Measurements from ENCODE around the gene NMRK1. TPM values are rescaled to one million over a fixed set of nuclear protein-coding genes. Genes with fewer than 3 reads are reported as not detected.

NMRK1 gene
- total RNA-seq, 2 experiments from 2014 or later: 74.2 to 76.7 TPM

GRCh38 chr9:75092766-75093165, 4.8 kb upstream of the NMRK1 start:
- ChIA-PET CTCF (interaction anchor here (0.5 to 2.2 kb wide), 6 partner anchors 11 to 268 kb away, joined by 3 to 17 read pairs (median 6); no protein-coding TSS in a partner anchor), POLR2A (interaction anchor here (1.0 to 11.2 kb wide), 8 partner anchors 8 to 65 kb away, joined by 3 to 281 read pairs (median 9); partner anchors contain the start of gene CARNMT1)
- H3K4me3 Mint-ChIP-seq: peak overlapping the region; percentile 38
- H3K4me1 Mint-ChIP-seq: peaks cover 70% of the 10 kb centered on the region
- peak overlapping the region; percentile 57 for H3K27ac Mint-ChIP-seq
- no peaks in the 10 kb centered on the region for H3K9me3 Mint-ChIP-seq
- no peak for DNase-seq
- H3K36me3 Mint-ChIP-seq (ENCODE audit: low read depth): peaks cover 70% of the 10 kb centered on the region
- no peaks in the 10 kb centered on the region for H3K27me3 Mint-ChIP-seq

DNA sequence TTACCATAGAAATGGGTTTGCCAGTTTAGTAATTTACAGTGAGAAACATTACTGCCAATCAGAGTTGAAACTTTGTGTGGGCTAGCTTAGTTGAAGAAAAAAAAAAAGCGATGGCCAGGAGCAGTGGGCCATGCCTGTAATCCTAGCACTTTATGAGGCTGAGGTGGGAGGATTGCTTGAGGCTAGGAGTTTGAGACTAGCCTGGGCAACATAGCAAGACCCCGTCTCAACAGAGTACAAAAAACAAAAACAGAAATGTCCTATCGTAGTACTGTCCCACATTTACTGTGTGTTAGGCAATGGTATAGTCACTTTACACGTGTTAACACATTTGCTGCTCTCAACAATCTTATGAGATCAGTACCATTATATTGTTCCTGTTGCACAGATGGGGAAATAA, 2.6 kb upstream of the NMRK1 start:
- DNase-seq: no peak
- ChIA-PET POLR2A (interaction anchor here (1.2 to 11.2 kb wide), 7 partner anchors 13 to 139 kb away, joined by 3 to 281 read pairs (median 10); partner anchors contain the start of genes C9orf40 and CARNMT1), CTCF (interaction anchor here (0.7 to 2.2 kb wide), 4 partner anchors 13 to 139 kb away, joined by 3 to 17 read pairs (median 6); partner anchors contain the start of gene CARNMT1)
- Mint-ChIP-seq H3K4me3 (peak overlapping the region; percentile 100), H3K27me3 (no peaks in the 10 kb centered on the region), H3K4me1 (peaks cover 63% of the 10 kb centered on the region), H3K27ac (peak overlapping the region; percentile 71), H3K9me3 (no peaks in the 10 kb centered on the region), H3K36me3 (ENCODE audit: low read depth) (peaks cover 63% of the 10 kb centered on the region)

- no peak for DNase-seq
- peak overlapping the region; percentile 100 for H3K4me3 Mint-ChIP-seq
- H3K36me3 Mint-ChIP-seq (ENCODE audit: low read depth): peaks cover 64% of the 10 kb centered on the region
- peak overlapping the region; percentile 96 for H3K27ac Mint-ChIP-seq
- no peaks in the 10 kb centered on the region for H3K27me3 Mint-ChIP-seq
- ChIA-PET CTCF (interaction anchor here (1.0 to 1.4 kb wide), 3 partner anchors 61 to 138 kb away, joined by 3 to 5 read pairs (median 3); no protein-coding TSS in a partner anchor), POLR2A (interaction anchor here (1.0 to 11.2 kb wide), 10 partner anchors 14 to 138 kb away, joined by 3 to 281 read pairs (median 8); partner anchors contain the start of genes C9orf40 and CARNMT1)
- no peaks in the 10 kb centered on the region for H3K9me3 Mint-ChIP-seq
- H3K4me1 Mint-ChIP-seq: peaks cover 63% of the 10 kb centered on the region
These were observed 1.4 kb upstream of the NMRK1 start for GRCh38 chr9:75089373-75089766.

- Mint-ChIP-seq H3K36me3 (ENCODE audit: low read depth) (peaks cover 59% of the 10 kb centered on the region), H3K9me3 (no peaks in the 10 kb centered on the region), H3K27me3 (no peaks in the 10 kb centered on the region), H3K27ac (peak overlapping the region; percentile 96), H3K4me1 (peaks cover 63% of the 10 kb centered on the region), H3K4me3 (peak overlapping the region; percentile 100)
- POLR2A ChIA-PET: interaction anchor here (0.8 to 11.2 kb wide), 26 partner anchors 9 to 1306 kb away, joined by 3 to 281 read pairs (median 6); partner anchors contain the start of genes C9orf40, CARNMT1 and RFK
- CTCF ChIA-PET: interaction anchor here (0.6 to 4.6 kb wide), 10 partner anchors 11 to 1956 kb away, joined by 3 to 40 read pairs (median 4); partner anchors contain the start of genes C9orf40 and CARNMT1
- DNase-seq: peak; percentile 33
These were observed 854 bp upstream of the NMRK1 start for GRCh38 chr9:75088646-75089372.

GRCh38 chr9:75087289-75087823, 599 bp downstream of the NMRK1 start:
- Mint-ChIP-seq H3K9me3 (no peaks in the 10 kb centered on the region), H3K4me3 (peak overlapping the region; percentile 95), H3K27me3 (no peaks in the 10 kb centered on the region), H3K36me3 (ENCODE audit: low read depth) (peaks cover 61% of the 10 kb centered on the region), H3K4me1 (peaks cover 63% of the 10 kb centered on the region), H3K27ac (peak overlapping the region; percentile 97)
- ChIA-PET CTCF (interaction anchor here (0.6 to 4.6 kb wide), 14 partner anchors 40 to 431 kb away, joined by 3 to 40 read pairs (median 3); partner anchors contain the start of genes C9orf40 and CARNMT1), POLR2A (interaction anchor here (0.6 to 11.2 kb wide), 29 partner anchors 10 to 1307 kb away, joined by 3 to 281 read pairs (median 5); partner anchors contain the start of genes C9orf40, CARNMT1, PCSK5 and RFK)
- DNase-seq: peak; percentile 69

DNA sequence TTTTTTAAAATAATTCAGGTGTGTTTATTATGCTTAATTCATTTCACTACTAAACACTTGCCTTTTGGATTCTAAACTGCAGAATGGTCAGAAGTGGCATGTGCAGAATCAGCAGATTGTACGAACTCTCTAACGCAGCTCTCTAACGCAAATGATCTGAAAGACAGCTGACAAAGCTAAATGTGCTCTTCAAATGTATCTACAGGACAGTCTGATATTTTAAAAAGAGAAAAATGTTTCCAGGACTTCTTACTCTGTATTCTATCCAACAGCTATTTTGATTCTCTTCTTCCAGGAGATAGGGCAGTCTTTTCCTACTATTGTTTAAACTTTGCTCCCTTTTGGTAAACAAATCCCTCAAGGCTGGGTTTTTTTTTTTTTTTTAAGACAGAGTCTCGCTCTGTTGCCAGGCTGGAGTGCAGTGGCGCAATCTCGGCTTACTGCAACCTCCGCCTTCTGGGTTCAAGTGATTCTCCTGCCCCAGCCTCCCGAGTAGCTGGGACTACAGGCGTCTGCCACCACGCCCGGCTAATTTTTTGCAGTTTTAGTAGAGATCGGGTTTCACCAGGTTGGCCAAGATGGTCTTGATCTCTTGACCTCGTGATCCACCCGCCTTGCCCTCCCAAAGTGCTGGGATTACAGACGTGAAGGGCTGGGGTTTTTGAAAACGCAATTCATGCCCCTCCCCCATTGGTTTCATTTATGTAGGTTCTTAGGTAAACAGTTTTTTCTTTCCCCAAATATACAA, 1.2 kb downstream of the NMRK1 start:
- DNase-seq: peak; percentile 44
- peak overlapping the region; percentile 97 for H3K27ac Mint-ChIP-seq
- CTCF ChIA-PET: interaction anchor here (0.6 to 4.6 kb wide), 12 partner anchors 11 to 431 kb away, joined by 3 to 40 read pairs (median 4); partner anchors contain the start of genes C9orf40 and CARNMT1
- peaks cover 62% of the 10 kb centered on the region for H3K36me3 Mint-ChIP-seq (ENCODE audit: low read depth)
- POLR2A ChIA-PET: interaction anchor here (0.7 to 11.2 kb wide), 24 partner anchors 8 to 372 kb away, joined by 3 to 281 read pairs (median 4); partner anchors contain the start of genes C9orf40 and CARNMT1
- H3K4me3 Mint-ChIP-seq: peak overlapping the region; percentile 95
- H3K27me3 Mint-ChIP-seq: no peaks in the 10 kb centered on the region
- H3K9me3 Mint-ChIP-seq: no peaks in the 10 kb centered on the region
- peaks cover 62% of the 10 kb centered on the region for H3K4me1 Mint-ChIP-seq

DNA sequence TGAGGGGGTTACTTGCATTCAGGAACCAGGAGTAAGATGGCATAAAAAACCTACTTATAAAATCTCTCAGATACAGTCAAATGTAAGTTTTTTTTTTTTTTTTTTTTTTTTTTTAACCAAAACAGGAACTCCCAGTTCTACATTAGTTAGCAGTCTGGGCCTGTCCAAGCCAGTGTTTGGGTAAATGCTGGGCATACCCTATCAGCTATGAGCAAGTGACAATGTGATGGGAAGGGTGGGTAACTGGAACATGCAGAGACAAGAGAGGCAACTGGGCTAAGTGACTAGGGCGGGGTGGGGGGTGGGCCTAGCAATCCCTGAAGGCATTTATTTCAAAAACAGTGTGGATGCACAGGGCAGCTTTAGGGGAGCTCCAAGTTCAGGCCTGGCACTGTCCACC, 2.3 kb downstream of the NMRK1 start:
- POLR2A ChIA-PET: interaction anchor here (0.6 to 11.2 kb wide), 15 partner anchors 9 to 312 kb away, joined by 3 to 281 read pairs (median 4); partner anchors contain the start of genes C9orf40 and CARNMT1
- H3K27ac Mint-ChIP-seq: peak overlapping the region; percentile 97
- no peaks in the 10 kb centered on the region for H3K27me3 Mint-ChIP-seq
- H3K4me3 Mint-ChIP-seq: peak overlapping the region; percentile 95
- no peak for DNase-seq
- no peaks in the 10 kb centered on the region for H3K9me3 Mint-ChIP-seq
- peaks cover 54% of the 10 kb centered on the region for H3K4me1 Mint-ChIP-seq
- CTCF ChIA-PET: interaction anchor here (0.6 to 4.6 kb wide), 9 partner anchors 10 to 312 kb away, joined by 3 to 40 read pairs (median 5); partner anchors contain the start of genes C9orf40 and CARNMT1
- H3K36me3 Mint-ChIP-seq (ENCODE audit: low read depth): peaks cover 63% of the 10 kb centered on the region

DNA sequence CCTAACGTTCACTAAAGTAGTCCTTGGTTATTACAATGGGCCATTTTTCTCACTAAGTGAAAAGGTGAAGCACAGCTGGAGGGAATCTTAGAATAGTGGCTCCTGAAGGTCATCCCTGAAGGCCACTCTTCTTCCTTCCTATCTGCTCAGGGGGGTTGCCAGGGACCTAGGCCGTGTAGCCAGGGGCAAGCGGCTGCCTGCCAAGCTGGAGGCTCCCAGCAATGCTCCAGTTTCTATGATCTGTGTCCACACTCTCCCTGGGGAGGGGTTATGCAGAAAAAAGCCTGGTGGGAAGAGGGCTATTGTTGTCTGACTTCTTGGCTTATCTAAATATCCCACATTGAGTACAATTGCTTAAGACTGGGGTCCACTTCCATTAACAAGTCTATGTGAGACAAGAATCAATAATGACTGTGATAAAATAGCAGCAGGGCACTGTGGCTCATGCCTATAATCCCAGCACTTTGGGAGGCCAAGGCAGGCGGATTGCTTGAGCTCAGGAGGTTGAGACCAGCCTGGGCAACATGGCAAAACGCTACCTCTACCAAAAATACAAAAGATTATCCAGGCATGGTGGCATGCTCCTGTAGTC, 3.8 kb downstream of the NMRK1 start:
- Mint-ChIP-seq H3K36me3 (ENCODE audit: low read depth) (peaks cover 62% of the 10 kb centered on the region), H3K4me1 (peaks cover 50% of the 10 kb centered on the region), H3K4me3 (no peak overlapping the region), H3K27ac (no peak overlapping the region), H3K27me3 (no peaks in the 10 kb centered on the region), H3K9me3 (no peaks in the 10 kb centered on the region)
- no peak for DNase-seq
- POLR2A ChIA-PET: interaction anchor here (1.1 kb wide), 2 partner anchors 8 to 312 kb away, joined by 3 read pairs; no protein-coding TSS in a partner anchor
- CTCF ChIA-PET: interaction anchor here (2.2 to 2.7 kb wide), 2 partner anchors 56 to 310 kb away, joined by 7 to 14 read pairs; partner anchors contain the start of gene CARNMT1

- POLR2A ChIA-PET: interaction anchor here (1.1 to 1.5 kb wide), 3 partner anchors 9 to 311 kb away, joined by 3 to 4 read pairs (median 3); no protein-coding TSS in a partner anchor
- no peak overlapping the region for H3K4me3 Mint-ChIP-seq
- H3K27ac Mint-ChIP-seq: peak overlapping the region; percentile 43
These were observed 4.6 kb downstream of the NMRK1 start for GRCh38 chr9:75083188-75083970.

DNA sequence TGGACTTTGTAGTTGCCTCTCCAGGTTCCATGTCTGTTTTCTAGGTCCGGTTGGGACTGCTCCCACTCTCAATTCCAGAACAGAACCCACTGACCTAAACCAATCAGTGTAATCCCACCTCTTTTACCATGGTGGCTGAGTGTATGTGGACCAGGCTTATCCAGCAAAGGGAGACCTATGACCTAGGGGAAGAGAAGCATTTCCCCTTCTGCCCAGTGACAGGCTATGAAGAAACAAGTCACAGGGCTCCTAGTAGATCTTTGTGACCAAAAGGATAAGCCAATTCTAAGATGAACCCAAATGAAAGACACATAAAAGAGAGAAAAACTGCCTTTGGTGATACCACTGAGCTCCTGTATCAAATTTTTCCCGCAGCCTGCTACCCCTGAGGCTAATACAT, 6.3 kb downstream of the NMRK1 start:
- H3K27me3 Mint-ChIP-seq: no peaks in the 10 kb centered on the region
- ChIA-PET POLR2A (no interaction called here), CTCF (interaction anchor here (2.7 kb wide), 1 partner anchor 53 kb away, joined by 7 read pairs; the partner anchor contains the start of gene CARNMT1)
- H3K4me1 Mint-ChIP-seq: peaks cover 52% of the 10 kb centered on the region
- no peak overlapping the region for H3K4me3 Mint-ChIP-seq
- H3K27ac Mint-ChIP-seq: no peak overlapping the region
- H3K36me3 Mint-ChIP-seq (ENCODE audit: low read depth): peaks cover 67% of the 10 kb centered on the region
- H3K9me3 Mint-ChIP-seq: no peaks in the 10 kb centered on the region
- no peak for DNase-seq

More at GRCh38 chr9:75083188-75083970, 4.6 kb downstream of the NMRK1 start:
- Mint-ChIP-seq H3K36me3 (ENCODE audit: low read depth) (peaks cover 60% of the 10 kb centered on the region), H3K9me3 (no peaks in the 10 kb centered on the region), H3K27me3 (no peaks in the 10 kb centered on the region), H3K4me1 (peaks cover 50% of the 10 kb centered on the region)
- CTCF ChIA-PET: interaction anchor here (0.8 to 2.7 kb wide), 5 partner anchors 55 to 310 kb away, joined by 3 to 7 read pairs (median 6); partner anchors contain the start of genes C9orf40 and CARNMT1
- peak; percentile 47 for DNase-seq

GRCh38 chr9:75072895-75073294, 15.1 kb downstream of the NMRK1 start:
- H3K36me3 Mint-ChIP-seq (ENCODE audit: low read depth): peaks cover 47% of the 10 kb centered on the region
- DNase-seq: no peak
- H3K27ac Mint-ChIP-seq: no peak overlapping the region
- H3K9me3 Mint-ChIP-seq: no peaks in the 10 kb centered on the region
- H3K4me1 Mint-ChIP-seq: peaks cover 28% of the 10 kb centered on the region
- H3K27me3 Mint-ChIP-seq: no peaks in the 10 kb centered on the region
- no peak overlapping the region for H3K4me3 Mint-ChIP-seq
- ChIA-PET CTCF (interaction anchor here (1.5 kb wide), 1 partner anchor 299 kb away, joined by 4 read pairs; no protein-coding TSS in a partner anchor), POLR2A (no interaction called here)
